Fibroblast of villous mesenchyme (primary cell): Measurements from ENCODE around the gene SLAMF6. TPM values are rescaled to one million over a fixed set of nuclear protein-coding genes. Genes with fewer than 3 reads are reported as not detected.

Source experiments
- DNase-seq: peaks from one replicate; pipeline ENCODE4 v3.0.0-alpha.2; 2010; ENCODE audit warnings: low read depth
- H3K4me3 ChIP-seq: 2 replicates; pipeline ENCODE4 v1.5.1; 2011; ENCODE audit warnings: low read depth, mild to moderate bottlenecking, low read length
- CTCF ChIP-seq: IDR thresholded peaks from 2 replicates; pipeline ENCODE4 v1.5.1; 2012; ENCODE audit warnings: low read depth, mild to moderate bottlenecking, low read length; ENCODE audit not compliant: insufficient read depth
- total RNA-seq: library from RNA; depleted of rRNA; stranded (reverse); fragments of >200 nt; gene quantifications from 2 replicates; pipeline ENCODE4 v1.2.3, GENCODE V29; 2012

SLAMF6 gene
- total RNA-seq, 1 donor: not detected

- TF ChIP-seq CTCF: no peak
- no peak overlapping the region for H3K4me3 ChIP-seq
- DNase-seq: no peak
Measured at GRCh38 chr1:160453443-160453842, 69.6 kb downstream of the SLAMF6 start.

GRCh38 chr1:160451859-160452232, 71.2 kb downstream of the SLAMF6 start:
- no peak overlapping the region for H3K4me3 ChIP-seq
- no peak for TF ChIP-seq CTCF
- DNase-seq: no peak

- H3K4me3 ChIP-seq: no peak overlapping the region
- no peak for TF ChIP-seq CTCF
- no peak for DNase-seq
Measured at GRCh38 chr1:160451119-160451858, 71.8 kb downstream of the SLAMF6 start.

GRCh38 chr1:160449494-160449893, 73.6 kb downstream of the SLAMF6 start:
- no peak for DNase-seq
- no peak overlapping the region for H3K4me3 ChIP-seq
- TF ChIP-seq CTCF: no peak

- TF ChIP-seq CTCF: no peak
- DNase-seq: no peak
- H3K4me3 ChIP-seq: no peak overlapping the region
Measured at GRCh38 chr1:160446945-160447600, 76.0 kb downstream of the SLAMF6 start.

- no peak overlapping the region for H3K4me3 ChIP-seq
- no peak for DNase-seq
- no peak for TF ChIP-seq CTCF
Measured at GRCh38 chr1:160439718-160440117, 83.3 kb downstream of the SLAMF6 start.
